ENCODE data around the gene RTBDN. TPM values are rescaled to one million over a fixed set of nuclear protein-coding genes. Genes with fewer than 3 reads are reported as not detected.

The RTBDN gene
- total and polyA plus RNA-seq, 2 experiments from 2014 or later, result 4.1 to 4.6 TPM

GRCh38 chr19:12794196-12794941 lies 40.0 kb downstream of the RTBDN start (continued):
- no peak for TF ChIP-seq ZNF462 (CRISPR knock-in tag; IDR thresholded peaks at IDR 0.05)
- no peak for TF ChIP-seq JUNB (IDR thresholded peaks at IDR 0.05; ENCODE audit: unreplicated experiment)
- no peak for TF ChIP-seq ETS1 (IDR thresholded peaks at IDR 0.05)
- TF ChIP-seq EZH2phosphoT487 (IDR thresholded peaks at IDR 0.05; ENCODE audit: unreplicated experiment), result no peak
- TF ChIP-seq CTCF (conservative IDR thresholded peaks at IDR 0.05; ENCODE audit: low read depth in 2 of 2), result no peak
- TF ChIP-seq REST (IDR thresholded peaks at IDR 0.05; ENCODE audit: unreplicated experiment), result no peak

Measured in GM23338 (cell line).